Caco-2 (cell line): ENCODE results near the gene HSCB. TPM values are rescaled to one million over a fixed set of nuclear protein-coding genes. Genes with fewer than 3 reads are reported as not detected.

Experiments
- BruUV-seq: library from RNA; stranded (reverse); fragments of 400-500 nt; replicated peaks from 2 replicates; lab custom pipeline; 2021; lab: Mats Ljungman, UMichigan
- CTCF ChIA-PET: fragments of 300-600 bp; sonication (Branson Sonifier 250); formaldehyde crosslinking; loops from one replicate; lab custom pipeline; 2022; ENCODE audit warnings: antibody characterized with exemption; lab: Charles Lee
- POLR2A ChIA-PET: fragments of 300-600 bp; sonication (Branson Sonifier 250); formaldehyde crosslinking; loops from one replicate; lab custom pipeline; 2022; ENCODE audit warnings: antibody characterized with exemption; lab: Charles Lee
- DNase-seq, 2 experiments: peaks; one replicate each; pipeline versions ENCODE4 v3.0.0 to v3.0.0-alpha.2; 2020 to 2022
- H3K27me3 ChIP-seq: replicated peaks from 2 replicates; pipeline ENCODE4 v1.6.0; 2011; ENCODE audit warnings: low read length; ENCODE audit not compliant: control insufficient read depth, insufficient read depth
- H3K36me3 ChIP-seq: 2 replicates; pipeline ENCODE4 v1.5.1; 2011; ENCODE audit warnings: low read length; ENCODE audit not compliant: control insufficient read depth, insufficient read depth
- H3K4me1 ChIP-seq: fragments of 250-450 bp; sonication (Bioruptor Pico); 2 replicates; pipeline ENCODE4 v1.5.1; 2020; ENCODE audit warnings: mild to moderate bottlenecking
- H3K4me3 ChIP-seq: 2 replicates; pipeline ENCODE4 v1.5.1; 2011; ENCODE audit warnings: low read depth, mild to moderate bottlenecking, control low read depth, low read length
- H3K9me3 ChIP-seq: fragments of 250-450 bp; sonication (Bioruptor Pico); 2 replicates; pipeline ENCODE4 v1.5.1; 2020; ENCODE audit warnings: mild to moderate bottlenecking, moderate library complexity
- H3K27ac Mint-ChIP-seq: one replicate; pipeline ENCODE4 v1.8.0; 2022; ENCODE audit warnings: mixed read lengths; ENCODE audit not compliant: unreplicated experiment
- H3K27me3 Mint-ChIP-seq: one replicate; pipeline ENCODE4 v1.8.0; 2022; ENCODE audit warnings: mixed read lengths; ENCODE audit not compliant: insufficient read depth, unreplicated experiment
- H3K36me3 Mint-ChIP-seq: one replicate; pipeline ENCODE4 v1.8.0; 2022; ENCODE audit warnings: mild to moderate bottlenecking, mixed read lengths; ENCODE audit not compliant: insufficient read depth, unreplicated experiment
- H3K4me1 Mint-ChIP-seq: one replicate; pipeline ENCODE4 v1.8.0; 2022; ENCODE audit warnings: low read depth, mixed read lengths; ENCODE audit not compliant: unreplicated experiment
- H3K4me3 Mint-ChIP-seq: one replicate; pipeline ENCODE4 v1.8.0; 2022; ENCODE audit warnings: mild to moderate bottlenecking, moderate library complexity, mixed read lengths; ENCODE audit not compliant: unreplicated experiment
- H3K9me3 Mint-ChIP-seq: one replicate; pipeline ENCODE4 v1.8.0; 2022; ENCODE audit warnings: mixed read lengths; ENCODE audit not compliant: unreplicated experiment
- CTCF ChIP-seq, 2 experiments: fragments of 200-600 bp in 1 of 2; IDR thresholded peaks; 1 replicate in 1 of 2; 2 replicates in 1 of 2; pipeline versions ENCODE4 v1.5.1 to v1.8.0; 2011 to 2022; ENCODE audit warnings: antibody characterized with exemption in 1 of 2, control low read depth in 1 of 2, inconsistent platforms in 1 of 2, low read depth in 1 of 2, low read length in 1 of 2, mild to moderate bottlenecking in 1 of 2, moderate library complexity in 1 of 2; ENCODE audit not compliant: insufficient read depth in 1 of 2, severe bottlenecking in 1 of 2, unreplicated experiment in 1 of 2
- intact Hi-C: fragments of 100-400 bp; cut with micrococcal nuclease; formaldehyde crosslinking; loops from one replicate; pipeline ENCODE4 v1.10.0; 2022; ENCODE audit not compliant: unreplicated experiment
- total RNA-seq: library from RNA; stranded (reverse); gene quantifications from 2 replicates; pipeline ENCODE4 v1.2.3, GENCODE V29; 2022

HSCB gene
- total RNA-seq, 1 experiment from 2014 or later, result 8.2 TPM

GRCh38 chr22:28714043-28714628 lies 27.7 kb upstream of the HSCB start:
- Mint-ChIP-seq H3K27me3 (no peaks in the 10 kb centered on the region), H3K4me1 (peaks cover 10% of the 10 kb centered on the region), H3K36me3 (peaks cover 27% of the 10 kb centered on the region), H3K4me3 (no peak overlapping the region), H3K27ac (no peak overlapping the region), H3K9me3 (no peaks in the 10 kb centered on the region)
- CTCF ChIA-PET, result no interaction called here
- POLR2A ChIA-PET, result no interaction called here
- Histone ChIP-seq H3K4me3 (no peak overlapping the region), H3K36me3 (no peaks in the 10 kb centered on the region; the same call in 1 of the 2 replicates), H3K4me1 (peaks cover 7% of the 10 kb centered on the region; the same call in 1 of the 2 replicates), H3K9me3 (no peaks in the 10 kb centered on the region), H3K27me3 (no peaks in the 10 kb centered on the region)
- intact Hi-C loops, result no loop called here
- TF ChIP-seq CTCF (IDR thresholded peaks at IDR 0.05; ENCODE audit: insufficient read depth in 1 of 2, low read depth in 1 of 2, low read length in 1 of 2, severe bottlenecking in 1 of 2, unreplicated experiment in 1 of 2), result no peak
- no TSS peak for BruUV-seq
- DNase-seq, result no peak

GRCh38 chr22:28715611-28716010 lies 26.2 kb upstream of the HSCB start:
- intact Hi-C loops, result no loop called here
- DNase-seq, result no peak
- H3K4me3 Mint-ChIP-seq, result no peak overlapping the region
- H3K36me3 Mint-ChIP-seq, result peaks cover 26% of the 10 kb centered on the region
- no TSS peak for BruUV-seq
- H3K27me3 ChIP-seq, result no peaks in the 10 kb centered on the region
- H3K4me1 ChIP-seq, result peaks cover 7% of the 10 kb centered on the region; the same call in 1 of the 2 replicates
- no peaks in the 10 kb centered on the region; the same call in 1 of the 2 replicates for H3K36me3 ChIP-seq
- no peaks in the 10 kb centered on the region for H3K9me3 ChIP-seq
- no peaks in the 10 kb centered on the region for H3K9me3 Mint-ChIP-seq
- ChIA-PET CTCF (no interaction called here), POLR2A (no interaction called here)
- H3K27ac Mint-ChIP-seq, result no peak overlapping the region
- TF ChIP-seq CTCF (IDR thresholded peaks at IDR 0.05; ENCODE audit: insufficient read depth in 1 of 2, low read depth in 1 of 2, low read length in 1 of 2, severe bottlenecking in 1 of 2, unreplicated experiment in 1 of 2), result no peak
- no peak overlapping the region for H3K4me3 ChIP-seq
- peaks cover 10% of the 10 kb centered on the region for H3K4me1 Mint-ChIP-seq
- H3K27me3 Mint-ChIP-seq, result no peaks in the 10 kb centered on the region

- intact Hi-C loops, result no loop called here
- CTCF ChIA-PET, result no interaction called here
- Mint-ChIP-seq H3K4me3 (no peak overlapping the region), H3K4me1 (peaks cover 10% of the 10 kb centered on the region), H3K27me3 (no peaks in the 10 kb centered on the region), H3K27ac (no peak overlapping the region), H3K9me3 (no peaks in the 10 kb centered on the region), H3K36me3 (peaks cover 20% of the 10 kb centered on the region)
- DNase-seq, result no peak
- Histone ChIP-seq H3K9me3 (no peaks in the 10 kb centered on the region), H3K4me1 (peaks cover 7% of the 10 kb centered on the region; the same call in 1 of the 2 replicates), H3K36me3 (no peaks in the 10 kb centered on the region; the same call in 1 of the 2 replicates), H3K4me3 (no peak overlapping the region), H3K27me3 (no peaks in the 10 kb centered on the region)
- no TSS peak for BruUV-seq
- no peak for TF ChIP-seq CTCF (IDR thresholded peaks at IDR 0.05; ENCODE audit: insufficient read depth in 1 of 2, low read depth in 1 of 2, low read length in 1 of 2, severe bottlenecking in 1 of 2, unreplicated experiment in 1 of 2)
- POLR2A ChIA-PET, result no interaction called here
Observed at GRCh38 chr22:28716686-28717085, 25.2 kb upstream of the HSCB start.
